ENCODE measurements around the gene DENND1A. TPM values are rescaled to one million over a fixed set of nuclear protein-coding genes. Genes with fewer than 3 reads are reported as not detected.

DENND1A gene
- total RNA-seq, 2 experiments from 2014 or later: 12.2 to 14.5 TPM

DNA sequence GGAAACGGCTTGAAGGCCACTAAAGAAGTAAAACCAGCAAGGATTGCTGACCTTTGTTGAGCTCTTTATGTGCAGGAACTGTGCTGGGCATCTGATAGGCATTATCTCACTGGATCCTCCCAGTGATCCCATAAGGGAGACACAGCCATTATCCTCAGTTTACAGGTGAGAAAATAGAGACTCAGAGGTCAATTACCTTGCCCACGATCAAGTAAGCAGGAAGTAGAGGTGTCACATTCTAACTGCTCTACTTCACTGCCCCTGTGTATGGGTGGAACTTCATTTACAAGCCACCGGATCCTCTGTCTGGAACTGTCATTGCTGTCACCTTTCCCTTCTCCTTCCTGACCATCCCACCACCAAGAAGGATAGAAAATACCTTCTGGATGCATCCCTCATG is 325.1 kb downstream of the DENND1A start:
- DNase-seq (no peak), ATAC-seq (no peak)
- CTCF ChIA-PET: no interaction called here
- H3K27me3 Mint-ChIP-seq: no peaks in the 10 kb centered on the region
- H3K36me3 Mint-ChIP-seq: no peaks in the 10 kb centered on the region
- no peak overlapping the region for H3K4me3 Mint-ChIP-seq
- H3K9me3 Mint-ChIP-seq (ENCODE audit: low read depth): no peaks in the 10 kb centered on the region
- no peaks in the 10 kb centered on the region for H3K4me1 Mint-ChIP-seq
- H3K27ac Mint-ChIP-seq: no peak overlapping the region

DNA sequence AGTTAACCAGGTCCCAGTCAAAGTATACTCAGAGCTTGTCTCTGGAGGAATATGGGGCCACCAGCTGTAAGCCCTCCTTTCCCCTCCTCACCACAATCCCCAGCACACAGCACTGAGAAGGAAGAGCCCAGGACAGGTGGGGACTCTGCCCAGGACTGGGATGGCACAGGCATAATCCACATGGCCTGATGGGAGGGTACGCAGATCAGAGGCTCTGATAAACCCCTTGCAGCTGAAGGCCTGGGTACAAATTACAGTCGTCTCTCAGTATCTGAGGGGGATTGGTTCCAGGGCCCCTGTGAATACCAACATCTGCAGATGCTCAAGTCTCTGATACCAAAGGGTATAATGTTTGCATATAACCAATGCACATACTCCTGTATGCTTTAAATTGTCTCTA is 328.1 kb downstream of the DENND1A start:
- DNase-seq (peak; percentile 18), ATAC-seq (no peak)
- Mint-ChIP-seq H3K27me3 (no peaks in the 10 kb centered on the region), H3K4me3 (no peak overlapping the region), H3K9me3 (ENCODE audit: low read depth) (no peaks in the 10 kb centered on the region), H3K4me1 (no peaks in the 10 kb centered on the region), H3K36me3 (no peaks in the 10 kb centered on the region), H3K27ac (no peak overlapping the region)
- CTCF ChIA-PET: interaction anchor here (0.6 kb wide), 1 partner anchor 582 kb away, joined by 3 read pairs; no protein-coding TSS in a partner anchor

DNA sequence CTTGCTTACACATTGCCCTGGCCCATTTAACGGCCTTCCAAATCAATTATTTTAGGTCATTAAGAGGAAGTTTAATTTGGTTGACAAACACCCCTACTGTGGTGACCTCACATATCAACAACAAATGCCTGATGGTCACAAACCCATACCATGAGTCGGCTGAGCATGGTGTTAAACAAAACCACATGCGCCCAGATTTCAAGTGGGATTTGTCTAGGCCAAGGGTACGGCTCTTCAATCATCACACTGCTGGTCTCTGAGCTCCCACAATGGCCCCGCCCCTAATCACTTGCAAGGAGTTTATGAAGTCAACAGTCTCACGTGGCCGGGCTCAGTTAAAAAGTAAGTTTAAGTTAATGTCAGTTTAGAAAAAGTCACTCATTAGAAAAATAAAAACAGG is 330.1 kb downstream of the DENND1A start:
- no peaks in the 10 kb centered on the region for H3K4me1 Mint-ChIP-seq
- no peaks in the 10 kb centered on the region for H3K27me3 Mint-ChIP-seq
- DNase-seq: no peak
- H3K36me3 Mint-ChIP-seq: no peaks in the 10 kb centered on the region
- no peak for ATAC-seq
- no peaks in the 10 kb centered on the region for H3K9me3 Mint-ChIP-seq (ENCODE audit: low read depth)
- no peak overlapping the region for H3K4me3 Mint-ChIP-seq
- H3K27ac Mint-ChIP-seq: no peak overlapping the region
- CTCF ChIA-PET: no interaction called here

DNA sequence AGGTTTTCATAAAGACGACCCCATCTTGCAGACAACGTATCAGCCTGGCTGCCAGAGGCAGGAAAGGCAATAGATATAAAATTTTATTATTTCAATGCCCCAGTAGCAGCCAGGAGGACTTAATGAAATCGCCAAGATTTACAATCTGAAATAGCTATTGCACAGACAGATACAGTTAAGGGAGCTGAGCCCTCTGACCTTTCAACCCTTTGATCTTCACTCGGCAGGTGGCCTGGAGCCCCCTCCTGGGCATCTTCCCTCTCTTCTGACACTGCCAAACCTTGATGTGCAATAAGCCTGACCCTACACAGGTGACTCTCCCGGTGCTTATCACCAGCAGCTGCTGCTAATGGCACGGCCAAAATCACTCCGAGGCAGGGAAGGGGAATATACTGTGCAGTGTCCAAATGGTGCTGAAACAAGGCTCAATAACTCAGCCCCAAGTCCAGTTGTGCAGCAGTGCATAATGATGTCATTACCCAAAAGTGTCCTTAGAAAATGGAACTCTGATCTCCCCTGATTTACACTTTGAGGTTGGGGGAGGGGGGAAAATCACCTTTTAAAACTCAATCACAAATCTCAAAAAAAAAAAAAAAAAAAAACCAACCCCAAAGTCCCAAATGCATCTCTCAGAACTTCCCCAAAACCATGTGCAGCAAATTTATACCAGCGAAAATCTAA is 331.9 kb downstream of the DENND1A start:
- Mint-ChIP-seq H3K4me3 (no peak overlapping the region), H3K4me1 (no peaks in the 10 kb centered on the region), H3K36me3 (no peaks in the 10 kb centered on the region), H3K27ac (no peak overlapping the region), H3K9me3 (ENCODE audit: low read depth) (no peaks in the 10 kb centered on the region), H3K27me3 (no peaks in the 10 kb centered on the region)
- ATAC-seq: no peak
- DNase-seq: no peak
- CTCF ChIA-PET: interaction anchor here (0.9 kb wide), 1 partner anchor 19 kb away, joined by 3 read pairs; no protein-coding TSS in a partner anchor

DNA sequence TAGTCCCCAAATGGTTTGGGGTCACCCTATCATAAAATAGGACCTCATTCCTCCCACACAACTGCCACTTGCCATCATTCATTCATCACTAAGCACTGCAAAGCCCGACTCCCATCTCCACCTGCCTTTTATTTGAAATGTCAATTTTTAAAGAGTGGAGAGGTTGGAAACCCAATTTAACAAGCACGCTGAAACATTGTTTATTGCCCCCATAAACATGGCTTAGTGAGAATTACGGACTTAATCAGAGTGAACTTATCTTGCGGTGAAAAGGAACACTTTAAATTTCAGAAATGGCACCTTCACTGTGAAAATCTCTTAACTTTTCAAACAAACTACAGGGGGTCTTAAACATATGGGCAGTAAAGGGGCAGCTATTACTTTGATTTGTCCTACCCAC is 332.9 kb downstream of the DENND1A start:
- no peak for ATAC-seq
- Mint-ChIP-seq H3K9me3 (ENCODE audit: low read depth) (no peaks in the 10 kb centered on the region), H3K27me3 (no peaks in the 10 kb centered on the region), H3K4me1 (no peaks in the 10 kb centered on the region), H3K27ac (no peak overlapping the region), H3K36me3 (no peaks in the 10 kb centered on the region), H3K4me3 (no peak overlapping the region)
- CTCF ChIA-PET: no interaction called here
- no peak for DNase-seq

DNA sequence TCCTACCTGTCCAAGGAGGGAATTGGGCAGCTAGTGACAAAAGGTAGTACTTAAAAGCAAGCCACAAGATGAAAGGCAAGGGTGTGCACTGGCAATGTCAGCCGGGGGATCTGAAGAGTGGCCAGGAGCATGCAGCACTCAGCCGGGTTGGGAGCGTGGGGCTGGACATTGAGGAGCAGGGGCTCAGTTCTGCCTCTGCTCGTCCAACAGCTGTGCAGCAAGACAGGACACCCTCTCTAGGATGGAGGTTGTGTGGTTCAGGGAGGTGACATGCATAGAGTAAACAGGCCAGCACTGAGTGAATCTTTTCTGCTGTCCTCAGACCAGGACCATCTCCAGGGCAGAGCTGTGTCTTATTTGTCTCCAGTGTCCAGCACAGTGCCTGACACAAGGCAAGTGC is 338.6 kb downstream of the DENND1A start:
- Mint-ChIP-seq H3K4me1 (no peaks in the 10 kb centered on the region), H3K27me3 (no peaks in the 10 kb centered on the region), H3K27ac (no peak overlapping the region), H3K9me3 (ENCODE audit: low read depth) (peaks cover 5% of the 10 kb centered on the region), H3K36me3 (peaks cover 6% of the 10 kb centered on the region), H3K4me3 (no peak overlapping the region)
- DNase-seq (no peak), ATAC-seq (no peak)
- CTCF ChIA-PET: no interaction called here

DNA sequence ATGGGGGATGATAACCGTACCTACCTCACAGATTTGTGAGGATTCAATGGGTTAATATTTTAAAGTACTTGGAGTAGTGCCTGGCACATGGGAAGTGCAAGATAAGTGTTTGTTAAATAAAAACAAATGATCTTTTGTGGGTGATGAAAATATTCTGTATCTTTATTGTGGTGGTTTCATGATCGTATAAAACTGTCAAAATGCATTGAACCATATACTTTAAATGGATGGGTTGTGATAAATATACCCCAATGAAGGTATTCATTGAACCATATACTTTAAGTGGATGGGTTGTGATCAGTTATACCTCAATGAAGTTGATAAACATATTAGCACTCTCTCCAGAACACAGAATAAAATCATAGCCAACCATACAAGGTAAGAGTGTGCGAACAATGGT is 339.4 kb downstream of the DENND1A start:
- DNase-seq: no peak
- Mint-ChIP-seq H3K4me3 (no peak overlapping the region), H3K9me3 (ENCODE audit: low read depth) (peaks cover 5% of the 10 kb centered on the region), H3K27me3 (no peaks in the 10 kb centered on the region), H3K4me1 (no peaks in the 10 kb centered on the region), H3K36me3 (peaks cover 6% of the 10 kb centered on the region), H3K27ac (no peak overlapping the region)
- no peak for ATAC-seq
- CTCF ChIA-PET: no interaction called here

DNA sequence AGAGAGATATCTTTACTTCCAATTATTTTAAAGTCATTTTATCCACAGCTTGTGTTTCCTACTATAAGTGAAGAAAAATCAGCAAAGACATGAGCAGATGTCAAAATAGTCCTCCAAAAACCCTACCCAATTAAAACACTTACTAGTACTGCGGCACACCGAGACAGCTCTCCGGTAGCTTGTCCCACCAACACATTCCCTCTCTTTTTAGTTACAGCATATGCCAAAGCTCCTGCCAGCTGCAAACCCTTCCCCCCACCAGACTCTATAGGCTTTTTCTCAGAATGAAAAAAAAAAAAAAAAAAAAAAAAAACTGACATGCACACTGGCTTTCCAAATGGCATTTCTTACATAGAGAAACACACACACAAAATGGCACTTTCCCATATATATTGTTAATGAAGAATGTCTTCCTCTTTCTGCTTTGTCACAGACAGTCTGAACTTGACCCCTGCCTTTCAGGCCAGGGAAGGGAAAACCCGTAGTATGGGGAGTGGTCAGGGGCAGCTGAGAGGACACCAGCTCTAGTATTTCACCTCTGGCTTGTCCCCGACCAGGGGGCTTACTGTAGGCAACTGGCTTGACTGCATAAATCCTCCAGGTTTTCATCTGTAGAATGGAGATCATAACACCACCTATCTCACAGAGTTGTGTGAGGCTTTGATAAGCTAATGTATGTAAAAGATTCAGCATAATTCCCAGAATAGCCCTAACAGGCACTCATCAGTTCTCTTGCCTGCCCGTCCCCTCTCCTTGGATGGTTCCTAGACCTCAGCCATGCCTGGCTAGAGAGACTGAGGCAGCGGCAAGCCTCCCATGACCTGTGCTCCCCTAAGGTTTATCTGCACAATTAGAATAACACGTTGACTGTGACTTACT is 340.3 kb downstream of the DENND1A start:
- Mint-ChIP-seq H3K4me1 (no peaks in the 10 kb centered on the region), H3K4me3 (no peak overlapping the region), H3K27me3 (no peaks in the 10 kb centered on the region), H3K9me3 (ENCODE audit: low read depth) (peaks cover 5% of the 10 kb centered on the region), H3K27ac (no peak overlapping the region), H3K36me3 (peaks cover 6% of the 10 kb centered on the region)
- no peak for ATAC-seq
- no peak for DNase-seq
- CTCF ChIA-PET: no interaction called here

DNA sequence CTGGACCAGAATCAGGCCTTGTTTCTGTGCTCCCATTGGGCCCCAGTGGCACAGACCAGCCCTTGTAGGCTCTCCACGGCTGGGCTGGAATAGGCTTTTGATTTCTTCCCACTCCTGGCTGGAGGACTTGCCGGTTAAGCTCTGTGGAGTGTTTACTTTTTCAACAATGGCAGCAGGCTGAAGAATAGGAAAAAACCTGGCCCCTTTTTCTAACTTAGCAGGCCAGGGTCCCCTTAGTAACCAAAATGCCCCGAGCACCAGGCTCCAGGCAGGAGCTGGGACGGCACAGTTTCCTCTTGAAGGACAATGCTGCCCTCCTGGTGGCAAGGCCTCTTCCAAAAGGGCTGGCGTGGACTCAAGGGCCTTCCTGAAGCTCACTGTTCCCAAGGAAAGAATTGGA is 343.7 kb downstream of the DENND1A start:
- DNase-seq (no peak), ATAC-seq (no peak)
- peaks cover 8% of the 10 kb centered on the region for H3K36me3 Mint-ChIP-seq
- H3K9me3 Mint-ChIP-seq (ENCODE audit: low read depth): peaks cover 5% of the 10 kb centered on the region
- H3K27me3 Mint-ChIP-seq: no peaks in the 10 kb centered on the region
- no peak overlapping the region for H3K27ac Mint-ChIP-seq
- H3K4me3 Mint-ChIP-seq: no peak overlapping the region
- CTCF ChIA-PET: no interaction called here
- no peaks in the 10 kb centered on the region for H3K4me1 Mint-ChIP-seq

DNA sequence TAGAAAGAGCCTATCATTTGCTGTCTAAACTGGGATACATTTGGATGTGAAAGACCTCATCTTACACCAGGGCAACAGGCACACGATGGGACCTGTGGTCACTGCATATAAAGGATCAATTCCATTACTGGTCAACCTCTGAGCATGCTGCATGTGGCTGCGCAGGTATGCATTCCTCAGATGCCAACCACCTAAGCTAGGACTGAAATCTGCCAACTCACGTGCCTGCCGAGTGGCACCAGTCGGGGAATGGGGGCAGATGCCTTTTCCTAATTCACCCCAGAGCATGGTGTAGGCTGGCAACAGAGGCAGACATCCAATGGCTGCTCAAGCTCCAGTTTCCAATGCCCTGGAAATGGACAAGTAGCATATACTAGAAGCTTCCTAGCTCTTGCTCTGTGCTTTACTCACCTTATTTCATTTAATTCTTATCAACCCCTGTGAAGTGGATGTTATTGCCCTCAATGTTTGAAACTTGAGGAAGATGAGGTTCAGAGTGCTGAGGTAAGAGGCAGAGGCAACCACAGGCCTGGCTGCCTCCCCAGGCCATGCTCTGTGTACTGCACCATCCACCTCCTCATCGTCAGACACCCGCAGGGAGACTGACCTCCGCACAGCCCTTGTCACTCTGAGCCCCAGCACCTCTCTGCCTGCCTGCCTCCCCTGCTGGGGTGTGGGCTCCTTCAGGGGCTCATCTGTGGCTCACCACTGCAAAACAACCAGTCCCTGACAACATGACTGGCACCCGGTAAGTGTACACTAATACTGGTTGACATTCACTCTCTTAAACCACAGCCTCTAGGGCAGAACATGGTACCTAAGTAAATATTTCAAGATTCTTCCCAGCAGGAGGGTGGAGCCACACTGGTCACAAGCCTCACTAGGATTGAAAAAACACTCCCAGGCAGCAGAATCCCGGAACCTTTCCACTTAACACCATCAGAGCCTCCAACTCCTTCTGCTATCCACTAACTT is 345.4 kb downstream of the DENND1A start:
- Mint-ChIP-seq H3K27ac (no peak overlapping the region), H3K27me3 (no peaks in the 10 kb centered on the region), H3K9me3 (ENCODE audit: low read depth) (peaks cover 5% of the 10 kb centered on the region), H3K4me1 (no peaks in the 10 kb centered on the region), H3K36me3 (peaks cover 10% of the 10 kb centered on the region), H3K4me3 (no peak overlapping the region)
- ATAC-seq (no peak), DNase-seq (no peak)
- CTCF ChIA-PET: no interaction called here

DNA sequence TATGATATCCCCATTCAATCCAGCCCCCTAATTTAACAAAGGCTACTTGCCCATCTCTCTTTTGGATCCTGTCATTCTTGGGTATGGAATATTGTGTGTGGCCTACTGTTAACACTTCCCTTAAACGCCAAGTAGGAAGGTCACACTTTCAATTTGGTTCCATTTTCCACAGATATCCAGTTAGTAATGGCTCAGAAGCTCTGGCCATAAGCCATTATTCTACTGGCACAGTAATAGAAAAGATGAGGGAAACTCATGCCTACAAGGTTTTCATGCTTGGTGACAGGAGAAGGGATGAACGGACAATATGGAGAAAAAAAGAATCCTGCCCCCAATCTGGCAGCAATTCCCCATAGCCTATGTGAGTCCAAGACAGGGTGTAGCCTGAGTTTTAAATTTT is 346.3 kb downstream of the DENND1A start:
- no peaks in the 10 kb centered on the region for H3K27me3 Mint-ChIP-seq
- peaks cover 8% of the 10 kb centered on the region for H3K9me3 Mint-ChIP-seq (ENCODE audit: low read depth)
- peaks cover 14% of the 10 kb centered on the region for H3K36me3 Mint-ChIP-seq
- H3K4me1 Mint-ChIP-seq: no peaks in the 10 kb centered on the region
- CTCF ChIA-PET: no interaction called here
- H3K27ac Mint-ChIP-seq: no peak overlapping the region
- DNase-seq (no peak), ATAC-seq (no peak)
- H3K4me3 Mint-ChIP-seq: no peak overlapping the region

DNA sequence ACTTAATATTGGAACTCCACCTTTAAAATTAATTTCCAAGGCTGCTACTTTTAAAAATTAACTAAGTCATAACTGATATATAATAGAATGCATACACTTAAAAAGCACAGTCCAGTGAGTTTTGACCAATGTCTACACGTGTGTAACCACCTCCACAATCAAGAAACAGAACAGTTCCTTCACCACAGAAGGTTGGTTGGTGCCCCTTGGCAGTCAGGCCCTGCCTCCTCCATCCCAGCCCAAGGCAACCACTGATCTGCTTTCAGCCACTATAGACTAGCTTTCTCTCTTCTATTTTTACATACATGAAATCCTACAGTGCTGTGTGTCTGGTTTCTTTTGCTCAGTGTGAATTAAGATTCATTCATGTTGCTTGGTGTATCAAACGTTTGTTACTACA is 358.7 kb downstream of the DENND1A start:
- no peak overlapping the region for H3K4me3 Mint-ChIP-seq
- H3K27ac Mint-ChIP-seq: no peak overlapping the region
- CTCF ChIA-PET: no interaction called here
- ATAC-seq (no peak), DNase-seq (no peak)
- peaks cover 6% of the 10 kb centered on the region for H3K36me3 Mint-ChIP-seq
- no peaks in the 10 kb centered on the region for H3K27me3 Mint-ChIP-seq
- no peaks in the 10 kb centered on the region for H3K9me3 Mint-ChIP-seq (ENCODE audit: low read depth)
- H3K4me1 Mint-ChIP-seq: no peaks in the 10 kb centered on the region
